ENCODE results near the gene CDH15.

DNA sequence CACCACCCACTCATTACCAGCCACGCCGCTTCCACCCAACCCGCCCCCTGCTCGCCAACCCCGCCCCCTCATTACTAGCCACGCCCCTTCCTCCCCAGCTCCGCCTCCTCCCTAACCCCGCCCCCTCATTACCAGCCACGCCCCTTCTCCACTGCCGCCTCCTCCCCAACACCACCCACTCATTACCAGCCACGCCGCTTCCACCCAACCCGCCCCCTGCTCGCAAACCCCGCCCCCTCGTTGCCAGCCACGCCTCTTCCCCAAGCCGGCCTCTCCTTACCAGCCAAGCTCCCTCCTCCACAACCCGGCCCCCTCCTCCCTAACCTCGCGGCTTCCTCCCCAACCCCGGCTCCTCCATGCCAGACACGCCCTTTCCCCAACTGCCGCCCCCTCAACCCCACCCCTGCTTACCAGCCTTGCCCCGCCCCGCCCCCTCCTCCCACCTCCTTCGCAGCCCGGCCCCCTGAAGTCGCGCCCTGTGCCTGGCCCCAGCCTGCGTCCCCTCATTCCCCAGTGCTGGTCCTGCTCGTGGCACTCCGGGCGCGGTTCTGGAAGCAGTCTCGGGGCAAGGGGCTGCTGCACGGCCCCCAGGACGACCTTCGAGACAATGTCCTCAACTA is 21.5 kb downstream of the CDH15 start:
- no peak for TF ChIP-seq EP300 (IDR thresholded peaks at IDR 0.05; ENCODE audit: borderline replicate concordance)
- TF ChIP-seq, protein P1, sequence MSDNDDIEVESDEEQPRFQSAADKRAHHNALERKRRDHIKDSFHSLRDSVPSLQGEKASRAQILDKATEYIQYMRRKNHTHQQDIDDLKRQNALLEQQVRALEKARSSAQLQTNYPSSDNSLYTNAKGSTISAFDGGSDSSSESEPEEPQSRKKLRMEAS (IDR thresholded peaks at IDR 0.05): no peak
